Ovary (tissue), 9 donors: ENCODE data around the gene MTX2. TPM values are rescaled to one million over a fixed set of nuclear protein-coding genes. Genes with fewer than 3 reads are reported as not detected.

ENCODE experiments used
- DNase-seq, 5 donors: peaks; one replicate each; pipeline ENCODE4 v3.0.0-alpha.2; 2019 to 2020
- H3K27ac ChIP-seq, 2 donors: fragments of 200-600 bp; one replicate each; pipeline versions ENCODE4 v1.5.1 to v1.8.0; 2019 to 2022
- H3K27me3 ChIP-seq: fragments of 200-600 bp; one replicate; pipeline ENCODE4 v1.8.0; 2022
- H3K36me3 ChIP-seq: fragments of 200-600 bp; sonication (generic); one replicate; pipeline ENCODE4 v1.5.1; 2019
- H3K4me1 ChIP-seq: one replicate; pipeline ENCODE4 v1.8.1; 2013; ENCODE audit warnings: mild to moderate bottlenecking, moderate library complexity; ENCODE audit not compliant: insufficient read depth
- H3K4me3 ChIP-seq: fragments of 200-600 bp; sonication (generic); one replicate; pipeline ENCODE4 v1.5.1; 2017
- H3K9me3 ChIP-seq, 2 donors: fragments of 200-600 bp in 1 of 2; sonication (generic) in 1 of 2; one replicate each; pipeline versions ENCODE4 v1.5.1 to v1.8.1; 2013 to 2019; ENCODE audit warnings: mild to moderate bottlenecking in 1 of 2, moderate library complexity in 1 of 2
- EP300 ChIP-seq: sonication (generic); formaldehyde crosslinking; IDR thresholded peaks from one replicate; pipeline ENCODE4 v1.6.1; 2017; ENCODE audit warnings: antibody characterized with exemption
- POLR2A ChIP-seq: fragments of 450-650 bp; IDR thresholded peaks from one replicate; pipeline ENCODE4 v1.6.1; 2017; ENCODE audit warnings: antibody characterized with exemption, mild to moderate bottlenecking, moderate library complexity
- WGBS, 3 donors: extraction: QIAGEN DNeasy Blood & Tissue Kit in 1 of 3; methylation state at CpG; one replicate each; pipeline versions ENCODE4 v1.1.5 to v1.1.7; 2013 to 2017; 5-methylcytosine and 5-hydroxymethylcytosine counted together
- intact Hi-C, 4 donors: fragments of 100-400 bp; cut with DNase I; formaldehyde crosslinking; loops; one replicate each; pipeline versions ENCODE4 v1.11.0 to v1.15.1; 2022 to 2023
- polyA plus RNA-seq, 2 donors: library from polyadenylated mRNA; stranded (reverse); fragments of 200-250 nt in 1 of 2; fragments of 350-450 nt in 1 of 2; fragmentation: Illumina TruSeq in 1 of 2; extraction: RNeasy Lipid Tissue Mini Kit (QIAGEN cat#74804) in 1 of 2; gene quantifications; one replicate each; pipeline ENCODE4 v1.2.3, GENCODE V29; 2013 to 2014
- total RNA-seq, 7 donors: library from RNA; depleted of rRNA in 2 of 7; stranded (reverse); fragments of >200 nt in 2 of 7; fragmentation: NEBNext Ultra II Directional in 3 of 7; extraction: Animal tissue kit (Norgen Biotek cat#: 25700) in 3 of 7; gene quantifications; one replicate each; pipeline versions ENCODE4 v1.1.0 to v1.2.4, GENCODE V29; 2016 to 2023
- TF ChIP-seq, protein P1 (sequence below), 3 donors: fragments of 450-650 bp in 2 of 3; fragments of 200-600 bp in 1 of 3; IDR thresholded peaks; one replicate each; pipeline versions ENCODE4 v1.5.1 to v1.8.0; 2016 to 2022; ENCODE audit warnings: antibody characterized with exemption in 3 of 3, mild to moderate bottlenecking in 1 of 3
- donor health status: DM: no; HTN: no; CAD: no; lungs with moderate emphysema.
- donor health status: DM: no; HTN: no; CAD: no.
- donor health status: Bipolar disorder and iron deficiency.
- donor health status: DM: yes; HTN: yes; CAD: no.
- donor health status: DM: no; HTN: no; CAD: no.
- donor health status: DM: yes; HTN: yes; CAD: no.

The MTX2 gene
- total and polyA plus RNA-seq, 9 donors, result 15.2 to 36.8 (median 19.8) TPM

DNA sequence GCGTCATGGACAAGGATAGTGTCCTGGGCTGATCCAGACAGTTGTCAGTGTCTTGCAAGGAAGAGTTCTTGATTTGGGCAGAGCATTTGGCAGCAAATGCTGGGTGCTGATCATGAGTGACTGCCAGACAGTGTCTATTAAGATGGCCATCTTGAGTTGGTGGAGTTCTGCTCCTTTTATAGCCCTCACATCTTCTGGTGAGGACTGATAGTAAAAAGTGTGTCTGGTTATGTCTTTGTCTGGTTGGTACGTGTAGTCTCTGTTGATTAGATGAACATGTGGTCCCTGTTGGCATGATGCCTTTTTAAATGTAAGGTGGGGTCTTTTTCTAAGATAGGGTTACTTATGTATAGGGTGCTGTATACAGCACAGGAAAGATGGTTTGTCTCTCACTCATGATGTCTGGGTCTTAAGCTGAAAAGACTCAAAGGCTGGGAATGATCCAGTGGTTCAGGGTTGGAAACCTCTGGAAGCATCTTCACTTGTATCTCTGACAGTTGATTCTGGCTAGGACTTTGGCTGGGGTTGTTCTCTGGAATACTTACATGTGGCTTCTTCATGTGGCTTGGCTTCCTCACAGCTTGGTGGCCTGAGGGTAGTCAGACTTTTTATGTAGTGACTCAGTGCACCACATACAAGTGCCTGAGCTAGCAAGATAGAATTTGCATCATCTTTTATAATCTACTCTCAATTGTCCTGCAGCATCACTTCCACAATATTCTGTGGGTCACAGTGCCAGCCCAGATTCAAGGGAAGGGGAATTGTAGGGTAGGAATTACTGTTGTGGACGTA lies 11.8 kb downstream of the MTX2 start:
- Histone ChIP-seq H3K36me3 (no peaks in the 10 kb centered on the region), H3K27ac (no peak overlapping the region), H3K27me3 (no peaks in the 10 kb centered on the region), H3K4me3 (no peak overlapping the region), H3K4me1 (no peaks in the 10 kb centered on the region), H3K9me3 (no peaks in the 10 kb centered on the region)
- intact Hi-C loops, result no loop called here
- TF ChIP-seq POLR2A (no peak), EP300 (no peak)
- TF ChIP-seq, protein P1, sequence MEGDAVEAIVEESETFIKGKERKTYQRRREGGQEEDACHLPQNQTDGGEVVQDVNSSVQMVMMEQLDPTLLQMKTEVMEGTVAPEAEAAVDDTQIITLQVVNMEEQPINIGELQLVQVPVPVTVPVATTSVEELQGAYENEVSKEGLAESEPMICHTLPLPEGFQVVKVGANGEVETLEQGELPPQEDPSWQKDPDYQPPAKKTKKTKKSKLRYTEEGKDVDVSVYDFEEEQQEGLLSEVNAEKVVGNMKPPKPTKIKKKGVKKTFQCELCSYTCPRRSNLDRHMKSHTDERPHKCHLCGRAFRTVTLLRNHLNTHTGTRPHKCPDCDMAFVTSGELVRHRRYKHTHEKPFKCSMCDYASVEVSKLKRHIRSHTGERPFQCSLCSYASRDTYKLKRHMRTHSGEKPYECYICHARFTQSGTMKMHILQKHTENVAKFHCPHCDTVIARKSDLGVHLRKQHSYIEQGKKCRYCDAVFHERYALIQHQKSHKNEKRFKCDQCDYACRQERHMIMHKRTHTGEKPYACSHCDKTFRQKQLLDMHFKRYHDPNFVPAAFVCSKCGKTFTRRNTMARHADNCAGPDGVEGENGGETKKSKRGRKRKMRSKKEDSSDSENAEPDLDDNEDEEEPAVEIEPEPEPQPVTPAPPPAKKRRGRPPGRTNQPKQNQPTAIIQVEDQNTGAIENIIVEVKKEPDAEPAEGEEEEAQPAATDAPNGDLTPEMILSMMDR (IDR thresholded peaks at IDR 0.05), result no peak
- DNase-seq, result no peak
- WGBS, 3 donors, result 94 to 98% (median 97%) methylated on average over 3 of the region's 3 CpGs

DNA sequence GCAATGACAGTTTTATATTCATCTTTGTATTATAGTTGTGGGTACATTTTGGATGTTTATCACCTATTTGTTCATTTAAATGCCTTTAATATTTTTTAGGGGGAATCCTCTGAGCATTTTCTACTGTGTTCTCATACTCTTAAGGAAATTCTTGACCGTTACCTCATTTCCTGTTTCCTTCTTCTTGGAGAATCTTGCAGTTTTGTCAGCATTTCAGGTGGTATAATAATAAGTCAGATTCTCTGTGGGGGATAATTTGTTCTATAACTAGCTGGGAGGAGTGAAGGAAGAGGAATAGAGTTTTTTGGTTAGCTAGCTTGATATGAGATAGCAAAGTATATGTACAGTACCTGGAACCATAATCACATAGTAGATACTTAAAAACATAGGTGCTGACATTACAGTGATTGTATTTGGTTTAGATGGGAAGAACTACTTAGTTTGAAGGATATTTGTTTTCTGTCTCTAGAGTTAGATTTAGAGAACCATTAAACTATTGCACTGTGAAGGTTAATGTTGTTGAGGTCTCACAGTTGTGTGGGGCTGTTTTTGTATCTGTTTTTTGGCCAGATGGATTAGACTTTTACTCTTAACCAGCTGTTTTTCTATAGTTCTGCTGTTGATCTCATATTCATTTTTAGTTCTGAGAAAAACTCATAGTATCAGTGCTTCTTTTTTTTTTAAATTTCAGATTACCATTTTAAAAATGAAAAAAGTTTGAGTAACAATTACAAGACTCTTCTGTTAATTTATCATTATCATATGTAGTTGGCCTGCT lies 14.2 kb downstream of the MTX2 start:
- no peak for DNase-seq
- intact Hi-C loops, result no loop called here
- 89 to 100% (median 93%) methylated on average over 1 of the region's 1 CpG for WGBS, 3 donors
- TF ChIP-seq POLR2A (no peak), EP300 (no peak)
- TF ChIP-seq, protein P1 (IDR thresholded peaks at IDR 0.05), result no peak
- H3K4me1 ChIP-seq, result no peaks in the 10 kb centered on the region
- no peak overlapping the region for H3K4me3 ChIP-seq
- H3K27me3 ChIP-seq, result no peaks in the 10 kb centered on the region
- no peaks in the 10 kb centered on the region for H3K36me3 ChIP-seq
- H3K27ac ChIP-seq, result no peak overlapping the region
- H3K9me3 ChIP-seq, result no peaks in the 10 kb centered on the region

DNA sequence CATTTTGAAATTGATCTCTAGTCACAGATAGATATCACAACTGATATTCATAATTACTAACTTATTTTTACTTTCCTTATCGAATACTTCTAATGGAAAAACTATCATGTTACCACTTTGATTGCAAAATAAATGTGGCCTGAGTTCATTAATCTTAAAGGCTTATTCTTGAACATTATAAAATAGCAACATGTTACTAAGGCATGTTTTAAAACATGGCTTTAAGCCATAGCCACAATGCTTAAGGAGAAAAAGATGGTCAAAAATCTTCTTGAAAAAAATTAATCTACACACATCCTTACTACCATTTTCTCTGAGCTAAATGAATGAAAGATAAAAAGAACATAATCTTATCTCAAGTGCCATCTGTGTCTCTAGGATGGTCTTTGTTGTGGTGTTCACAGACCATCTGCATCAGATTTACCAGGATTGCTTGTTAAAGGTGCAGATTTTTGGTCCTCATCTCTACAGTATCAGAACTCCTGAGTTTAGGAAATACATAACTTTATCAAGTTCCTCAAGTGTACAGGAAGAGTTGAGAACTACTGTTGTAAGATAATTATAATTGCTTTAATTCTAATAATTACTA lies 15.3 kb downstream of the MTX2 start:
- Histone ChIP-seq H3K4me3 (no peak overlapping the region), H3K9me3 (no peaks in the 10 kb centered on the region), H3K4me1 (no peaks in the 10 kb centered on the region), H3K36me3 (no peaks in the 10 kb centered on the region), H3K27me3 (no peaks in the 10 kb centered on the region), H3K27ac (no peak overlapping the region)
- intact Hi-C loops, result no loop called here
- no peak for DNase-seq
- WGBS, 3 donors, result 16 to 30% (median 18%) methylated on average over 1 of the region's 1 CpG
- TF ChIP-seq EP300 (no peak), POLR2A (no peak)
- TF ChIP-seq, protein P1 (IDR thresholded peaks at IDR 0.05), result no peak

DNA sequence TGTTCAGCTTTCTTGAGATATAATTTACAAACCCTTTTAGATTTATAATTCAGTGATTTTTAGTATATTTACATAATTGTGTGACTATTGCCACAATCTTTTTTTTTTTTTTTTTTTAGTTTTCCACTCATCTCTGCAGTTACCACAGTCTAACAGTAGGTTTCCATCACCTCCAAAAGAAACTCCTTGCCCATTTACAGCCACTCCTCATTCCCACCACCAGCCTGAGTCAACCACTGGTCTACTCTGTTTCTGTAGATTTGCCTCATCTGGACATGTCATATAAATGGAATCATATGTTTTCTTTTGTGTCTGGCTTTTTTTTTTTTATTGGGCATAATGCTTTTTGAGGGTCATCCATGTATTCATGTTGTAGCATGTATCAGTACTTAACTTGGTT lies 16.1 kb downstream of the MTX2 start:
- intact Hi-C loops, result no loop called here
- no peak overlapping the region for H3K27ac ChIP-seq

More for the DNA sequence above, 16.1 kb downstream of the MTX2 start:
- H3K4me3 ChIP-seq, result no peak overlapping the region
- H3K9me3 ChIP-seq, result no peaks in the 10 kb centered on the region
- no peak for DNase-seq
- TF ChIP-seq EP300 (no peak), POLR2A (no peak)
- TF ChIP-seq, protein P1 (IDR thresholded peaks at IDR 0.05), result no peak
- H3K4me1 ChIP-seq, result no peaks in the 10 kb centered on the region
- H3K27me3 ChIP-seq, result no peaks in the 10 kb centered on the region
- H3K36me3 ChIP-seq, result no peaks in the 10 kb centered on the region
